Measurements from ENCODE around the gene TTLL5.
"Not testable (repeated sequence)": the region's sequence is repeated elsewhere in the genome, so short reads cannot be mapped to it uniquely, and the experiment has no call there.

TTLL5 gene

GRCh38 chr14:75910048-75910447 is 249.0 kb downstream of the TTLL5 start:
- Histone ChIP-seq H3K36me3 (replicated peaks) (no peaks in the 10 kb centered on the region), H3K27ac (no peak overlapping the region), H3K4me3 (ENCODE audit: low read depth, low read length) (no peak overlapping the region), H3K27me3 (replicated peaks) (no peaks in the 10 kb centered on the region)
- in situ Hi-C loops (cut with HindIII; ENCODE audit: low pct_ligation_motif_present, low sequenced_read_pairs) = no loop called here
- no peak for TF ChIP-seq CTCF (IDR thresholded peaks at IDR 0.05; ENCODE audit: low read depth, low read length, missing control alignments)
- no peak for DNase-seq

- no peaks in the 10 kb centered on the region for H3K27me3 ChIP-seq (replicated peaks)
- in situ Hi-C loops (cut with HindIII; ENCODE audit: low pct_ligation_motif_present, low sequenced_read_pairs) = no loop called here
- H3K4me3 ChIP-seq (ENCODE audit: low read depth, low read length) = no peak overlapping the region
- no peaks in the 10 kb centered on the region for H3K36me3 ChIP-seq (replicated peaks)
- H3K27ac ChIP-seq = no peak overlapping the region
- TF ChIP-seq CTCF (IDR thresholded peaks at IDR 0.05; ENCODE audit: low read depth, low read length, missing control alignments) = no peak
- no peak for DNase-seq
Measured at GRCh38 chr14:75911883-75912282, 250.8 kb downstream of the TTLL5 start.

- in situ Hi-C loops (cut with HindIII; ENCODE audit: low pct_ligation_motif_present, low sequenced_read_pairs) = no loop called here
- H3K27me3 ChIP-seq (replicated peaks) = no peaks in the 10 kb centered on the region
- DNase-seq = no peak
- TF ChIP-seq CTCF (IDR thresholded peaks at IDR 0.05; ENCODE audit: low read depth, low read length, missing control alignments) = no peak
- H3K27ac ChIP-seq = no peak overlapping the region
- H3K36me3 ChIP-seq (replicated peaks) = no peaks in the 10 kb centered on the region
- H3K4me3 ChIP-seq (ENCODE audit: low read depth, low read length) = no peak overlapping the region
Measured at GRCh38 chr14:75913183-75913582, 252.1 kb downstream of the TTLL5 start.

GRCh38 chr14:75915045-75915444 is 254.0 kb downstream of the TTLL5 start:
- Histone ChIP-seq H3K27me3 (replicated peaks) (no peaks in the 10 kb centered on the region), H3K27ac (no peak overlapping the region), H3K36me3 (replicated peaks) (no peaks in the 10 kb centered on the region), H3K4me3 (ENCODE audit: low read depth, low read length) (no peak overlapping the region)
- no peak for TF ChIP-seq CTCF (IDR thresholded peaks at IDR 0.05; ENCODE audit: low read depth, low read length, missing control alignments)
- DNase-seq = no peak
- in situ Hi-C loops (cut with HindIII; ENCODE audit: low pct_ligation_motif_present, low sequenced_read_pairs) = no loop called here

- no peak for TF ChIP-seq CTCF (IDR thresholded peaks at IDR 0.05; ENCODE audit: low read depth, low read length, missing control alignments)
- Histone ChIP-seq H3K27ac (no peak overlapping the region), H3K27me3 (replicated peaks) (no peaks in the 10 kb centered on the region), H3K36me3 (replicated peaks) (no peaks in the 10 kb centered on the region), H3K4me3 (ENCODE audit: low read depth, low read length) (no peak overlapping the region)
- in situ Hi-C loops (cut with HindIII; ENCODE audit: low pct_ligation_motif_present, low sequenced_read_pairs) = no loop called here
- DNase-seq = no peak
Measured at GRCh38 chr14:75917322-75917945, 256.4 kb downstream of the TTLL5 start.

GRCh38 chr14:75917946-75918335 is 256.9 kb downstream of the TTLL5 start:
- Histone ChIP-seq H3K27ac (no peak overlapping the region), H3K36me3 (replicated peaks) (no peaks in the 10 kb centered on the region), H3K27me3 (replicated peaks) (no peaks in the 10 kb centered on the region), H3K4me3 (ENCODE audit: low read depth, low read length) (no peak overlapping the region)
- in situ Hi-C loops (cut with HindIII; ENCODE audit: low pct_ligation_motif_present, low sequenced_read_pairs) = no loop called here
- TF ChIP-seq CTCF (IDR thresholded peaks at IDR 0.05; ENCODE audit: low read depth, low read length, missing control alignments) = no peak
- DNase-seq = no peak

GRCh38 chr14:75920421-75920820 is 259.4 kb downstream of the TTLL5 start:
- H3K27ac ChIP-seq; in situ Hi-C loops (cut with HindIII; ENCODE audit: low pct_ligation_motif_present, low sequenced_read_pairs); DNase-seq; H3K4me3 ChIP-seq (ENCODE audit: low read depth, low read length); H3K36me3 ChIP-seq (replicated peaks); H3K27me3 ChIP-seq (replicated peaks): not testable (repeated sequence)

- DNase-seq; H3K4me3 ChIP-seq (ENCODE audit: low read depth, low read length); H3K36me3 ChIP-seq (replicated peaks); in situ Hi-C loops (cut with HindIII; ENCODE audit: low pct_ligation_motif_present, low sequenced_read_pairs); H3K27me3 ChIP-seq (replicated peaks); H3K27ac ChIP-seq: not testable (repeated sequence)
Measured at GRCh38 chr14:75925141-75925840, 264.2 kb downstream of the TTLL5 start.

Measured in brain microvascular endothelial cell (primary cell).